Testis (tissue), 3 donors: ENCODE data around the gene IL3. TPM values are rescaled to one million over a fixed set of nuclear protein-coding genes. Genes with fewer than 3 reads are reported as not detected.

Source experiments
- DNase-seq: peaks from one replicate; pipeline ENCODE4 v3.0.0-alpha.2; 2019
- H3K27ac ChIP-seq, 2 donors: fragments of 200-600 bp; sonication (generic); one replicate each; pipeline ENCODE4 v1.5.1; 2019
- H3K27me3 ChIP-seq: fragments of 200-600 bp; sonication (generic); one replicate; pipeline ENCODE4 v1.5.1; 2019
- H3K36me3 ChIP-seq: fragments of 200-600 bp; sonication (generic); one replicate; pipeline ENCODE4 v1.5.1; 2017; ENCODE audit warnings: low read depth; ENCODE audit errors: missing control alignments
- H3K4me1 ChIP-seq: fragments of 200-600 bp; sonication (generic); one replicate; pipeline ENCODE4 v1.5.1; 2019
- H3K4me3 ChIP-seq, 2 donors: fragments of 200-600 bp; sonication (generic); one replicate each; pipeline ENCODE4 v1.5.1; 2017 to 2019
- H3K9me3 ChIP-seq: fragments of 200-600 bp; sonication (generic); one replicate; pipeline ENCODE4 v1.5.1; 2017
- CTCF ChIP-seq, 3 experiments: fragments of 450-650 bp in 2 of 3; fragments of 200-600 bp in 1 of 3; sonication (generic) in 1 of 3; IDR thresholded peaks; one replicate each; pipeline ENCODE4 v1.5.1; 2016 to 2019; ENCODE audit warnings: antibody characterized with exemption in 3 of 3, mild to moderate bottlenecking in 2 of 3, moderate library complexity in 1 of 3
- POLR2A ChIP-seq: fragments of 450-650 bp; IDR thresholded peaks from one replicate; pipeline ENCODE4 v1.6.1; 2017; ENCODE audit warnings: antibody characterized with exemption, mild to moderate bottlenecking, moderate library complexity
- WGBS, 2 donors: methylation state at CpG; one replicate each; pipeline ENCODE4 v1.1.5; 2018; 5-methylcytosine and 5-hydroxymethylcytosine counted together
- intact Hi-C: fragments of 100-400 bp; cut with DNase I; formaldehyde crosslinking; loops from one replicate; pipeline ENCODE4 v1.15.1; 2023; ENCODE audit warnings: low total_unique reads
- polyA plus RNA-seq: library from polyadenylated mRNA; stranded (reverse); fragments of 350-450 nt; fragmentation: Illumina TruSeq; extraction: RNeasy Lipid Tissue Mini Kit (QIAGEN cat#74804); gene quantifications from one replicate; pipeline ENCODE4 v1.2.3, GENCODE V29; 2014; ENCODE audit warnings: low read depth, low replicate concordance; ENCODE audit not compliant: insufficient read depth
- total RNA-seq, 2 donors: library from RNA; depleted of rRNA; stranded (reverse); fragments of >200 nt; gene quantifications; one replicate each; pipeline ENCODE4 v1.2.3, GENCODE V29; 2016

Gene IL3
- total and polyA plus RNA-seq, 3 donors from 2014 or later = 0.39 TPM; not detected in 2

DNA sequence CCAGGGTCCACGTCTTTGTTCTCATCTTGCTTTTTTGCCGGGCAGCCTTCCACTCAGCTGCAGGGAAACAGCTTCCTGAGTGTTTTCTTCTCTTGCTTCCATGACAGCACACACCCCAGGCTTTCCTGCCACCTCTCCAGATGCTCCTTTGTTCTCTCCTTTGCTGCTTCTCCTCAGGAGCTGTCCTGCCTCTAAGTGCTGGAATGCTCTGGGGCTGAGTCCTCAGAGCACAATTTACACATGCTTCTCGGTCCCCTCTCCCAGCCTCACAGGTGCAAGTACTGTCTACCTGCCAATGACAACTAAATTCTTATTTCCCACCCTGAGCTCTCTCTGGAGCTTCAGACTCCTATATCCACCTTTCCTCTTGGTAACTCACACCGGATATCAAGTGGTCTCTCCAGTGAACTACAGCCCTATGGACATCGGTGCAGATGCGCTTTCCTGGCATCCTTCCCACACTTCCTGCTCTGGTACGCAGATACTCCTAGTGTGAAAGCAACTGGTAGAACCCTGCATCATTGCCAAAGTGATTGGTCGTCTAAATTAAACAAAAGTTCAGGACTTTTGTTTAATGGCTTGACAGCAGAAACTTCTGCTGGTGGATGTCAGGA is 35.6 kb upstream of the IL3 start:
- no peaks in the 10 kb centered on the region for H3K4me1 ChIP-seq
- no peaks in the 10 kb centered on the region for H3K36me3 ChIP-seq
- WGBS, 2 donors = 67 to 70% methylated on average over 8 of the region's 8 CpGs
- H3K27me3 ChIP-seq = no peaks in the 10 kb centered on the region
- H3K4me3 ChIP-seq = no peak overlapping the region
- no peak overlapping the region for H3K27ac ChIP-seq
- H3K9me3 ChIP-seq = no peaks in the 10 kb centered on the region
- intact Hi-C loops = no loop called here
- DNase-seq = no peak
- no peak for TF ChIP-seq CTCF (IDR thresholded peaks at IDR 0.05)
- no peak for TF ChIP-seq POLR2A

DNA sequence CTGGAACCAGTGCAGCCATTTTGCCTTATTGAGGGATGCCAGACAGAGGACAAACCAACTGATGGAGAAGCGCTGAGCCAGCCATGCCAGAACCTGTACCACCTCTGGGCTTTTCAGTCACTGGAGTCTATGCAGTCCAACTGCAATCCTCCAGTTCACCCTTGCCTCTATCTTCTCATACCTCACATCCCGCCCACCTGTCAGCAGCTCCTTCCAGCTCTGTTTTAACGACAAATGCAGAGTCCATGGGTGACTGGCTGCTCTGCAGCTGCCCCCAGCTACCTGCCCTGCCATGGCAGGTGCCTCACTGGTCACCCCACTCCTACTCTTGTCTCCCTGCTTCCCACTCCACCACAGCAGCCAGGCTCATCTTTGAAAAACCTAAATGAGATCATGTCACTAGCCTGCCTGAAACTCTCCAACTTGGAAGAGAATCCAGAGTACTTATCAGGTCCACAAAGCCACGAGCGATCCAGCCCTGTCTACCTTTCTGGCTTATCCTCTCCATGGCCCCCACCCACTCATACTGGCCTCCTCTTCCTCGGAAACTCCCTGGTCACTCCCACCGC is 35.0 kb upstream of the IL3 start:
- Histone ChIP-seq H3K27ac (no peak overlapping the region), H3K9me3 (no peaks in the 10 kb centered on the region), H3K36me3 (no peaks in the 10 kb centered on the region), H3K4me1 (no peaks in the 10 kb centered on the region), H3K4me3 (no peak overlapping the region), H3K27me3 (no peaks in the 10 kb centered on the region)
- DNase-seq = no peak
- TF ChIP-seq CTCF (IDR thresholded peaks at IDR 0.05) (no peak), POLR2A (no peak)
- WGBS, 2 donors = 86% methylated on average over 7 of the region's 7 CpGs
- intact Hi-C loops = no loop called here

- no peaks in the 10 kb centered on the region for H3K9me3 ChIP-seq
- intact Hi-C loops = no loop called here
- H3K27ac ChIP-seq = no peak overlapping the region
- no peak for DNase-seq
- WGBS, 2 donors = 89 to 100% methylated on average over 1 to 5 of the region's 5 CpGs
- no peak overlapping the region for H3K4me3 ChIP-seq
- H3K36me3 ChIP-seq = no peaks in the 10 kb centered on the region
- H3K27me3 ChIP-seq = no peaks in the 10 kb centered on the region
- no peaks in the 10 kb centered on the region for H3K4me1 ChIP-seq
- TF ChIP-seq CTCF (IDR thresholded peaks at IDR 0.05) (no peak), POLR2A (no peak)
These were observed 33.9 kb upstream of the IL3 start for GRCh38 chr5:132026516-132027008.

DNA sequence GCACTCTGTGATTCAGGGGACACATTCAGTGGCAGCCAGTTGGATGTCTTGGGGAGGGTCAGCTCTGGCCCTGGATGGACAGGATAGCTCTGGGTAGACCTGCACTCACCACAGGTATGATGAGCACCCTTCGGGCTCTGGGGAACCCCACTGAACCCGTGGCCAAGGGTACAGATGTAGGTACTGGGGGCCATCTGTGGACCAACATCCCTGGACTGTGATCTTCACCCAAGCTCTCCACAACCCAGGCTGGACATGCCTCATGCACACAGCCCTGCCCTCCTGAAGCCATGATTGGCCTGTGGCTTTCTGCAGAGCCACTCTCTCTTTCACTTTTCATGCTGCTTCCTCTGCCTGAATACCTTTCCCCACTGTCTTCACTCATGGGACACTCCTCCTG is 33.4 kb upstream of the IL3 start:
- H3K4me3 ChIP-seq = no peak overlapping the region
- DNase-seq = no peak
- no peaks in the 10 kb centered on the region for H3K4me1 ChIP-seq
- H3K27me3 ChIP-seq = no peaks in the 10 kb centered on the region
- TF ChIP-seq CTCF (IDR thresholded peaks at IDR 0.05) (no peak), POLR2A (no peak)
- intact Hi-C loops = no loop called here
- no peaks in the 10 kb centered on the region for H3K36me3 ChIP-seq
- no peak overlapping the region for H3K27ac ChIP-seq
- 88% methylated on average over 2 of the region's 2 CpGs; no CpG with 5 or more reads in 1 of the 2 donors for WGBS, 2 donors
- H3K9me3 ChIP-seq = no peaks in the 10 kb centered on the region
